ENCODE measurements around the gene USP3.

DNA sequence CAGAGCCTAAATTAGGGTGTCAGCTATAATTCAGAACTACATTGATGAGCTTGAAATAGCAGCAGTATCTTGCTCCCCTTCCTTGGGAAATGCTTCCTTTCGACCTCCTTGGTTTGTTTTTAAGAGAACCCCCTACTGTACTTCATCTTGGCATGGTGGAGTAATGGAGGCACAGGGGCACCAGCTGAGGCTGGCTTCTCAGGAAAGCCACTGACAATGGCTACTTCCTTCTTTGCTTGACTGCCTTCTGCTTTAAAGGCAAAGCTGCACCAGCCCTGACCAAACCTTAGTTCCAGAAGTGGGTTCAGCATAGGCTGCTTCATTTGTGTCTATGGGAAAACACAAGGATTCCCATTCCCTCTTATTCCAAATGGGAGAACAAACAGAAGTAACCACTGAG lies 91.3 kb downstream of the USP3 start:
- TF ChIP-seq, protein P1, sequence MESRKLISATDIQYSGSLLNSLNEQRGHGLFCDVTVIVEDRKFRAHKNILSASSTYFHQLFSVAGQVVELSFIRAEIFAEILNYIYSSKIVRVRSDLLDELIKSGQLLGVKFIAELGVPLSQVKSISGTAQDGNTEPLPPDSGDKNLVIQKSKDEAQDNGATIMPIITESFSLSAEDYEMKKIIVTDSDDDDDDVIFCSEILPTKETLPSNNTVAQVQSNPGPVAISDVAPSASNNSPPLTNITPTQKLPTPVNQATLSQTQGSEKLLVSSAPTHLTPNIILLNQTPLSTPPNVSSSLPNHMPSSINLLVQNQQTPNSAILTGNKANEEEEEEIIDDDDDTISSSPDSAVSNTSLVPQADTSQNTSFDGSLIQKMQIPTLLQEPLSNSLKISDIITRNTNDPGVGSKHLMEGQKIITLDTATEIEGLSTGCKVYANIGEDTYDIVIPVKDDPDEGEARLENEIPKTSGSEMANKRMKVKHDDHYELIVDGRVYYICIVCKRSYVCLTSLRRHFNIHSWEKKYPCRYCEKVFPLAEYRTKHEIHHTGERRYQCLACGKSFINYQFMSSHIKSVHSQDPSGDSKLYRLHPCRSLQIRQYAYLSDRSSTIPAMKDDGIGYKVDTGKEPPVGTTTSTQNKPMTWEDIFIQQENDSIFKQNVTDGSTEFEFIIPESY (IDR thresholded peaks at IDR 0.05) = no peak
- TF ChIP-seq, protein P2, sequence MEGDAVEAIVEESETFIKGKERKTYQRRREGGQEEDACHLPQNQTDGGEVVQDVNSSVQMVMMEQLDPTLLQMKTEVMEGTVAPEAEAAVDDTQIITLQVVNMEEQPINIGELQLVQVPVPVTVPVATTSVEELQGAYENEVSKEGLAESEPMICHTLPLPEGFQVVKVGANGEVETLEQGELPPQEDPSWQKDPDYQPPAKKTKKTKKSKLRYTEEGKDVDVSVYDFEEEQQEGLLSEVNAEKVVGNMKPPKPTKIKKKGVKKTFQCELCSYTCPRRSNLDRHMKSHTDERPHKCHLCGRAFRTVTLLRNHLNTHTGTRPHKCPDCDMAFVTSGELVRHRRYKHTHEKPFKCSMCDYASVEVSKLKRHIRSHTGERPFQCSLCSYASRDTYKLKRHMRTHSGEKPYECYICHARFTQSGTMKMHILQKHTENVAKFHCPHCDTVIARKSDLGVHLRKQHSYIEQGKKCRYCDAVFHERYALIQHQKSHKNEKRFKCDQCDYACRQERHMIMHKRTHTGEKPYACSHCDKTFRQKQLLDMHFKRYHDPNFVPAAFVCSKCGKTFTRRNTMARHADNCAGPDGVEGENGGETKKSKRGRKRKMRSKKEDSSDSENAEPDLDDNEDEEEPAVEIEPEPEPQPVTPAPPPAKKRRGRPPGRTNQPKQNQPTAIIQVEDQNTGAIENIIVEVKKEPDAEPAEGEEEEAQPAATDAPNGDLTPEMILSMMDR (IDR thresholded peaks at IDR 0.05; ENCODE audit: low read depth, low read length, missing input control) = no peak
- TF ChIP-seq GABPA (IDR thresholded peaks at IDR 0.05 in 1 of 2, conservative IDR thresholded peaks at IDR 0.05 in 1 of 2) = no peak
- TF ChIP-seq JUND (IDR thresholded peaks at IDR 0.05) = no peak
- no peak for TF ChIP-seq HNF4G (IDR thresholded peaks at IDR 0.05)
- TF ChIP-seq SP1 (IDR thresholded peaks at IDR 0.05) = no peak
- TF ChIP-seq, protein P3, sequence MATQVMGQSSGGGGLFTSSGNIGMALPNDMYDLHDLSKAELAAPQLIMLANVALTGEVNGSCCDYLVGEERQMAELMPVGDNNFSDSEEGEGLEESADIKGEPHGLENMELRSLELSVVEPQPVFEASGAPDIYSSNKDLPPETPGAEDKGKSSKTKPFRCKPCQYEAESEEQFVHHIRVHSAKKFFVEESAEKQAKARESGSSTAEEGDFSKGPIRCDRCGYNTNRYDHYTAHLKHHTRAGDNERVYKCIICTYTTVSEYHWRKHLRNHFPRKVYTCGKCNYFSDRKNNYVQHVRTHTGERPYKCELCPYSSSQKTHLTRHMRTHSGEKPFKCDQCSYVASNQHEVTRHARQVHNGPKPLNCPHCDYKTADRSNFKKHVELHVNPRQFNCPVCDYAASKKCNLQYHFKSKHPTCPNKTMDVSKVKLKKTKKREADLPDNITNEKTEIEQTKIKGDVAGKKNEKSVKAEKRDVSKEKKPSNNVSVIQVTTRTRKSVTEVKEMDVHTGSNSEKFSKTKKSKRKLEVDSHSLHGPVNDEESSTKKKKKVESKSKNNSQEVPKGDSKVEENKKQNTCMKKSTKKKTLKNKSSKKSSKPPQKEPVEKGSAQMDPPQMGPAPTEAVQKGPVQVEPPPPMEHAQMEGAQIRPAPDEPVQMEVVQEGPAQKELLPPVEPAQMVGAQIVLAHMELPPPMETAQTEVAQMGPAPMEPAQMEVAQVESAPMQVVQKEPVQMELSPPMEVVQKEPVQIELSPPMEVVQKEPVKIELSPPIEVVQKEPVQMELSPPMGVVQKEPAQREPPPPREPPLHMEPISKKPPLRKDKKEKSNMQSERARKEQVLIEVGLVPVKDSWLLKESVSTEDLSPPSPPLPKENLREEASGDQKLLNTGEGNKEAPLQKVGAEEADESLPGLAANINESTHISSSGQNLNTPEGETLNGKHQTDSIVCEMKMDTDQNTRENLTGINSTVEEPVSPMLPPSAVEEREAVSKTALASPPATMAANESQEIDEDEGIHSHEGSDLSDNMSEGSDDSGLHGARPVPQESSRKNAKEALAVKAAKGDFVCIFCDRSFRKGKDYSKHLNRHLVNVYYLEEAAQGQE (IDR thresholded peaks at IDR 0.05) = no peak
- no peak for TF ChIP-seq FOXA1 (IDR thresholded peaks at IDR 0.05)
- no peak for TF ChIP-seq TAF1 (conservative IDR thresholded peaks at IDR 0.05)

Measured in liver (tissue), 3 donors.